Ishikawa (cell line): ENCODE measurements around the gene NT5DC3.

ENCODE experiments used
- CEBPB ChIP-seq: IDR thresholded peaks from 2 replicates; pipeline ENCODE4 v1.6.1; 2012
- CREB1 ChIP-seq: IDR thresholded peaks from 2 replicates; pipeline ENCODE4 v1.6.1; 2012; ENCODE audit warnings: low read depth
- EGR1 ChIP-seq: IDR thresholded peaks from 2 replicates; pipeline ENCODE4 v1.6.1; 2012
- EP300 ChIP-seq: IDR thresholded peaks from 2 replicates; pipeline ENCODE4 v1.6.1; 2012; ENCODE audit warnings: borderline replicate concordance
- FOXM1 ChIP-seq: IDR thresholded peaks from 2 replicates; pipeline ENCODE4 v1.6.1; 2012; ENCODE audit warnings: low read depth, borderline replicate concordance
- NFIC ChIP-seq: IDR thresholded peaks from 2 replicates; pipeline ENCODE4 v1.6.1; 2012
- RAD21 ChIP-seq: IDR thresholded peaks from 2 replicates; pipeline ENCODE4 v1.6.1; 2012; ENCODE audit warnings: low read depth
- TAF1 ChIP-seq: IDR thresholded peaks from 2 replicates; pipeline ENCODE4 v1.6.1; 2012; ENCODE audit warnings: low read depth, mild to moderate bottlenecking
- TCF12 ChIP-seq: IDR thresholded peaks from 2 replicates; pipeline ENCODE4 v1.6.1; 2012; ENCODE audit warnings: low read depth
- TEAD4 ChIP-seq: IDR thresholded peaks from 2 replicates; pipeline ENCODE4 v1.6.1; 2012
- YY1 ChIP-seq: IDR thresholded peaks from 2 replicates; pipeline ENCODE4 v1.6.1; 2012; ENCODE audit warnings: low read depth
- ZBTB7A ChIP-seq: IDR thresholded peaks from 2 replicates; pipeline ENCODE4 v1.6.1; 2012; ENCODE audit warnings: low read depth
- TF ChIP-seq, protein P1 (sequence below): IDR thresholded peaks from 2 replicates; pipeline ENCODE4 v1.6.1; 2012
- TF ChIP-seq, protein P2 (sequence below): IDR thresholded peaks from 2 replicates; pipeline ENCODE4 v1.6.1; 2012
- TF ChIP-seq, protein P3 (sequence below): IDR thresholded peaks from 2 replicates; pipeline ENCODE4 v1.6.1; 2012; ENCODE audit warnings: low read depth, mild to moderate bottlenecking

Gene NT5DC3

GRCh38 chr12:103840876-103841689 is at the start of gene NT5DC3:
Gene NT5DC3 (minus strand): TSS chr12:103841234. CDS start chr12:103841156, 78 bp downstream.
- TF ChIP-seq FOXM1 (no peak), EP300 (no peak), NFIC (no peak), YY1 (no peak), TEAD4 (no peak), RAD21 (no peak), ZBTB7A (0 out of 2 replicates have a peak, but pooled peaks have one; percentile 34), EGR1 (no peak), CREB1 (no peak), TCF12 (peak; percentile 4; the same call in 1 of the 2 replicates), TAF1 (peak; percentile 77), CEBPB (no peak)
- TF ChIP-seq, protein P1, sequence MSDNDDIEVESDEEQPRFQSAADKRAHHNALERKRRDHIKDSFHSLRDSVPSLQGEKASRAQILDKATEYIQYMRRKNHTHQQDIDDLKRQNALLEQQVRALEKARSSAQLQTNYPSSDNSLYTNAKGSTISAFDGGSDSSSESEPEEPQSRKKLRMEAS, result peak; percentile 97
- TF ChIP-seq, protein P2, sequence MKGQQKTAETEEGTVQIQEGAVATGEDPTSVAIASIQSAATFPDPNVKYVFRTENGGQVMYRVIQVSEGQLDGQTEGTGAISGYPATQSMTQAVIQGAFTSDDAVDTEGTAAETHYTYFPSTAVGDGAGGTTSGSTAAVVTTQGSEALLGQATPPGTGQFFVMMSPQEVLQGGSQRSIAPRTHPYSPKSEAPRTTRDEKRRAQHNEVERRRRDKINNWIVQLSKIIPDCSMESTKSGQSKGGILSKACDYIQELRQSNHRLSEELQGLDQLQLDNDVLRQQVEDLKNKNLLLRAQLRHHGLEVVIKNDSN, result peak; percentile 87
- TF ChIP-seq, protein P3, sequence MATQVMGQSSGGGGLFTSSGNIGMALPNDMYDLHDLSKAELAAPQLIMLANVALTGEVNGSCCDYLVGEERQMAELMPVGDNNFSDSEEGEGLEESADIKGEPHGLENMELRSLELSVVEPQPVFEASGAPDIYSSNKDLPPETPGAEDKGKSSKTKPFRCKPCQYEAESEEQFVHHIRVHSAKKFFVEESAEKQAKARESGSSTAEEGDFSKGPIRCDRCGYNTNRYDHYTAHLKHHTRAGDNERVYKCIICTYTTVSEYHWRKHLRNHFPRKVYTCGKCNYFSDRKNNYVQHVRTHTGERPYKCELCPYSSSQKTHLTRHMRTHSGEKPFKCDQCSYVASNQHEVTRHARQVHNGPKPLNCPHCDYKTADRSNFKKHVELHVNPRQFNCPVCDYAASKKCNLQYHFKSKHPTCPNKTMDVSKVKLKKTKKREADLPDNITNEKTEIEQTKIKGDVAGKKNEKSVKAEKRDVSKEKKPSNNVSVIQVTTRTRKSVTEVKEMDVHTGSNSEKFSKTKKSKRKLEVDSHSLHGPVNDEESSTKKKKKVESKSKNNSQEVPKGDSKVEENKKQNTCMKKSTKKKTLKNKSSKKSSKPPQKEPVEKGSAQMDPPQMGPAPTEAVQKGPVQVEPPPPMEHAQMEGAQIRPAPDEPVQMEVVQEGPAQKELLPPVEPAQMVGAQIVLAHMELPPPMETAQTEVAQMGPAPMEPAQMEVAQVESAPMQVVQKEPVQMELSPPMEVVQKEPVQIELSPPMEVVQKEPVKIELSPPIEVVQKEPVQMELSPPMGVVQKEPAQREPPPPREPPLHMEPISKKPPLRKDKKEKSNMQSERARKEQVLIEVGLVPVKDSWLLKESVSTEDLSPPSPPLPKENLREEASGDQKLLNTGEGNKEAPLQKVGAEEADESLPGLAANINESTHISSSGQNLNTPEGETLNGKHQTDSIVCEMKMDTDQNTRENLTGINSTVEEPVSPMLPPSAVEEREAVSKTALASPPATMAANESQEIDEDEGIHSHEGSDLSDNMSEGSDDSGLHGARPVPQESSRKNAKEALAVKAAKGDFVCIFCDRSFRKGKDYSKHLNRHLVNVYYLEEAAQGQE, result no peak

DNA sequence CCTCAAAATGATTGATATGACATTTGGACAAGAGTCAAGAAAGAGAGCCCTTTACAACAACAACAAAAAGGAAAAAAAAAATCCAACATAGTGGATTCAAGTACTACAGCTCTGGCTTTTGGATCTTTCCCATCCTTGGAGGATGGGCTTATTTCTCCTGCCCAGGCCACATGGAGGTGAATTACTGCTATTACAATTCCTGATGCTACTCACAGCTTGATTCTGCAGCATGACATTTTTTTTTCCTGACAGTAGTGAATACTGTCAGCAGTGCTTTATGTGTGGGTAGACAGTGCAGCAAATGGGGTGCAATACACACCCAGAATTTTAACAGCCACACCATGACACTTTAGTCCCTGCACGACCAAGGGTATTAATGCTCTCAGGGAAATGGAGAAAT is 46.7 kb upstream of the NT5DC3 start:
- TF ChIP-seq, protein P3, result no peak
- no peak for TF ChIP-seq RAD21
- no peak for TF ChIP-seq NFIC
- TF ChIP-seq EGR1, result no peak
- TF ChIP-seq CREB1, result no peak
- no peak for TF ChIP-seq TCF12
- no peak for TF ChIP-seq CEBPB
- TF ChIP-seq, protein P1, result no peak
- no peak for TF ChIP-seq FOXM1
- TF ChIP-seq ZBTB7A, result no peak
- TF ChIP-seq YY1, result no peak
- TF ChIP-seq, protein P2, result no peak
- no peak for TF ChIP-seq EP300
- TF ChIP-seq TEAD4, result no peak
- no peak for TF ChIP-seq TAF1

GRCh38 chr12:103886195-103886797 is 45.3 kb upstream of the NT5DC3 start:
- no peak for TF ChIP-seq NFIC
- TF ChIP-seq EP300, result no peak
- no peak for TF ChIP-seq CEBPB
- TF ChIP-seq TCF12, result no peak
- TF ChIP-seq YY1, result no peak
- no peak for TF ChIP-seq EGR1
- no peak for TF ChIP-seq FOXM1
- TF ChIP-seq, protein P1, result no peak
- TF ChIP-seq, protein P2, result no peak
- no peak for TF ChIP-seq ZBTB7A
- no peak for TF ChIP-seq TAF1
- no peak for TF ChIP-seq CREB1
- TF ChIP-seq RAD21, result no peak
- TF ChIP-seq TEAD4, result no peak
- TF ChIP-seq, protein P3, result no peak
